ENCODE results near the gene KCNN3.
"Not testable (repeated sequence)": the region's sequence is repeated elsewhere in the genome, so short reads cannot be mapped to it uniquely, and the experiment has no call there.

The KCNN3 gene

DNA sequence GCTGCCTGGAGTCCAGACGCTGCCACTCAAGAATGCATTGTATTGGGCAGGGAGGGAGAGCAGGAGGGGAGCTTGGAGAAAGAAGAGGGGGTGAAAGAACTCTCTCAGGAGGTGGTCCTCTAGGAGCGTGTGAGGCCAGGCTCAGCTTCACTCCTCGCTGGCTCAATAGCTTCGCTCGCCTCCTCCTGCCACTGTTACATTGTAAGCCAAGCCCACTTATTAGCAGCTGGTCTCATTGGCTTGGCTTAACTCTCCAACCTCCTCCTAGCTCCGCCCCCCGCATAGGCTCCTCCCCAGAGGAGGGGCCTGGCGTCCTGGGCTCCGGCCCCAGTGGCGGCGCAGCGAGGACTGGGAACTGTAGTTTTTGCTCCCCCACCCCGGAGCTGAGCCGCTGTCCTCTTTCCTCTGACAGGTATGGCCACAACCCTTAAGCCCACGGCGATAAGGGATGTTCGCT, at the start of gene KCNN3:
Gene KCNN3, minus strand, starts transcription at position 167 of the 457 bp plus-strand sequence. CDS start 317 bp downstream, outside the sequence.
- TF ChIP-seq, protein P1, sequence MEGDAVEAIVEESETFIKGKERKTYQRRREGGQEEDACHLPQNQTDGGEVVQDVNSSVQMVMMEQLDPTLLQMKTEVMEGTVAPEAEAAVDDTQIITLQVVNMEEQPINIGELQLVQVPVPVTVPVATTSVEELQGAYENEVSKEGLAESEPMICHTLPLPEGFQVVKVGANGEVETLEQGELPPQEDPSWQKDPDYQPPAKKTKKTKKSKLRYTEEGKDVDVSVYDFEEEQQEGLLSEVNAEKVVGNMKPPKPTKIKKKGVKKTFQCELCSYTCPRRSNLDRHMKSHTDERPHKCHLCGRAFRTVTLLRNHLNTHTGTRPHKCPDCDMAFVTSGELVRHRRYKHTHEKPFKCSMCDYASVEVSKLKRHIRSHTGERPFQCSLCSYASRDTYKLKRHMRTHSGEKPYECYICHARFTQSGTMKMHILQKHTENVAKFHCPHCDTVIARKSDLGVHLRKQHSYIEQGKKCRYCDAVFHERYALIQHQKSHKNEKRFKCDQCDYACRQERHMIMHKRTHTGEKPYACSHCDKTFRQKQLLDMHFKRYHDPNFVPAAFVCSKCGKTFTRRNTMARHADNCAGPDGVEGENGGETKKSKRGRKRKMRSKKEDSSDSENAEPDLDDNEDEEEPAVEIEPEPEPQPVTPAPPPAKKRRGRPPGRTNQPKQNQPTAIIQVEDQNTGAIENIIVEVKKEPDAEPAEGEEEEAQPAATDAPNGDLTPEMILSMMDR (IDR thresholded peaks at IDR 0.05; ENCODE audit: insufficient read depth, low read depth, low read length, missing control alignments) = no peak
- peak within 1 kb of the TSS; percentile 26 for H3K4me3 ChIP-seq (ENCODE audit: low read depth, low read length)
- DNase-seq (ENCODE audit: low read depth) = peak; percentile 96

DNA sequence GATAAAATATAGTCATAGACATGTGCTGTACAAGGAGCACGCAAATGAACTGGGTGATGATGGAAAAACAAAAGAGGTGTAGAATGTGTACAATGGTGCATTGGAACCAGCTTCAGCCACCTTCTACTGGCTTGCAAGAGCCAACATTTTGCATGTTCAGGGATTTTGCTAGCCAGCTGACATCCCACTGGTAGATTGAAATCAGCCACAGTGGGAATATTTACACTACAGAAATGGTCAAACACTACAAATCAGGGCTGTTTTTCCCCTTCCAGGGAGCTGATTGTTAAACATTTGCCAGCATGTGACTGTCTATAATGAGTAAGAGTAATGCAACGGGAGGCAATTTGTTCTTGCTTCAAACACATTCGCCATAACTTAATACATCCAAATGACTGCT, 43.2 kb upstream of the KCNN3 start:
- no peak overlapping the region for H3K4me3 ChIP-seq (ENCODE audit: low read depth, low read length)
- no peak for DNase-seq (ENCODE audit: low read depth)
- TF ChIP-seq, protein P1 (IDR thresholded peaks at IDR 0.05; ENCODE audit: insufficient read depth, low read depth, low read length, missing control alignments) = no peak

DNA sequence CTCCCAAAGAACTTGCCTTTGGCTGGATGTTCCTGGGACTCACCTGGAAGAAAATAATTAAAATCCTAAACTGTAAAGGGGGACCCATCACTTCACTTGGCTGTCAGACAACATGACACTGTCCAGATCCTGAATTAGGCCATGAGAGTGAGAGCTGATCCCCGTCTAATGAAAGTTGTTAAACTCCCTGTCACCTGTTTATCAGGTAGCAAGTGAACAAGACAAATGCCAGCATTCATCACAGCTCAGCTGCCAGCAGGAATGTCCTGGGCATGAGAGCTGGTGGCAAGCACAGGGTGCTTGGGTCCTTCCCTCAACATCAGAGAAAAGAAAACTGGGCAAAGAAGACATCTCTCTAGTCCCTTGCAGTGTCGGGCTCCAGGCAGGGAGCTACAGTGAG, 42.7 kb upstream of the KCNN3 start:
- TF ChIP-seq, protein P1 (IDR thresholded peaks at IDR 0.05; ENCODE audit: insufficient read depth, low read depth, low read length, missing control alignments) = no peak
- H3K4me3 ChIP-seq (ENCODE audit: low read depth, low read length) = no peak overlapping the region
- DNase-seq (ENCODE audit: low read depth) = no peak

DNA sequence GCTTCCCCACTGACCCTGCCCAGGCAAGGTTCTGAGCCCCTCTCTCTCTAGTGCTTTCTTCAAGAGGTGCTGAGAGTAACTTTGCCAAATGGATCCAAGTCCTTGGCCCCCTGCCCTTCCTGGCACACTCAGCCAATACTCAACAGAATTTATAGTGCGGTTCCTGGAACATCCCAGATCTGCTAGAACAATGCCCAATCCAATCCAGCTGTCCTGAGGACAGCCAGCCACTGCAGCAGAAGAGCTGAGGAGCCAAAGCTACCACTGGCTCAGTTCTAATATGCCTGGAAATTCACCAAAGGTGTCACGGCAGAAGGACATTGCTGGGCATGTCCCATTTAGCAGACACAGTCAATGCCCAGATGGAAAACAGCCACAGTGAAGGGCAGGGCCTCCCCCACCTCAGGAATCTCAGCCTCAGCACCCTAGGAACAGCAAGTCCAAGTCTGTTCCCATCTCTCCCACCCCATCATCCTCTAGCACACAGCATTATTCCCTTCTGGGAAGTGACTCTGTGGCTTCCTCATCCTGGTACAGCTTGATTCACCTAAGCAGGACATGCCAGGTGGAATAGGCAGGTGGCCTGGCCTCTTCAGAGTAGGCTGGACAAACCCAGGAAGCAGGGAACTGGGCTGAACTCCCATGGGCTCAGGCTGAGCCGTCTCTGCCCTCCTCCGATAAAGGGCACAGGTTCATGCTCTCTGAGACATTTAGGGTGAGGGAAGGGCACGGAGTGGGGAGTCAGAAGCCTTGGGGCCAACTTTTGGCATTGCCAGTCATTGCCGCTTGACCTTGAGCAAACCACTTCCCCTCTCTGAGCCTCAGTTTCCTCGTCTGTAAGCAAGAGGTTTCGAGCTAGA, 41.8 kb upstream of the KCNN3 start:
- H3K4me3 ChIP-seq (ENCODE audit: low read depth, low read length) = no peak overlapping the region
- TF ChIP-seq, protein P1 (IDR thresholded peaks at IDR 0.05; ENCODE audit: insufficient read depth, low read depth, low read length, missing control alignments) = no peak
- no peak for DNase-seq (ENCODE audit: low read depth)

DNA sequence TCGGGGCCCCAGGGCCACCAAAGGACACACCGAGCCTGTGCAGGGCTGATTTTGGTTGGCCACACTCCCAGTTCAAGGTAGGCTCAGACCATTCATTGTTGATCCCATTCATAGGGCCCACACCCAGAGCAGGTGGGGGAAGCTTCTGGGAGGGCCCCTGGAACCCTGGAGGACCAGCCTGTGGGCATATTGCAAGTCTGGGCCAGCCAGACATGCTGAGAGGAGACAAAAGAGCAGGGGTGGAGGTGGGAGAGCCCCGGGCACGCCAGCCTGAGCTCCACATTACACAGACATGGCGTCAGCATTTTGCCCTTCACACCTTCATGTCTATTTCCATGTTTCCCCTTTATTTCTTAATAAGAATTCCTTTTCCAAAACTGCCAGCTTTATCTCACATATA, 40.8 kb upstream of the KCNN3 start:
- TF ChIP-seq, protein P1 (IDR thresholded peaks at IDR 0.05; ENCODE audit: insufficient read depth, low read depth, low read length, missing control alignments) = no peak
- H3K4me3 ChIP-seq (ENCODE audit: low read depth, low read length) = no peak overlapping the region
- no peak for DNase-seq (ENCODE audit: low read depth)

DNA sequence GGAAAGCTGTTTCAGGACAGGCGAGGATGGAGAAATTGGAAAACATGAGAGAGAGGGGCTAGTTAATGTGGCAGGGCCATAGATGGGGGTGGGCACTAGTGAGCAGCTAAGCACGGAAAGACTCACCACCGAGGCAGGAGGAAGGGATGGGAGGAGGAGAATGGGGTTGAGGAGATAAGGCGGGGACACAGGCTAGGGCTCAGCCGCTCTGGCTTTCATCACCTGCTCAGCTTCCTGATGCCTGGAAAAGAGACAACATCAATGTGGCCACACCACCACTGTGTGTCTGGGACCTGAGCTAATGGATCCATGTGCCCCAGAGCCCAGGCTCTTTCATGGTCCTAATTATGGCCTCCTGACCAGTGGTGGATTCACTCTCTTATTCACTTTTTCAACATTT, 38.9 kb upstream of the KCNN3 start:
- TF ChIP-seq, protein P1 (IDR thresholded peaks at IDR 0.05; ENCODE audit: insufficient read depth, low read depth, low read length, missing control alignments) = no peak
- DNase-seq (ENCODE audit: low read depth) = no peak
- no peak overlapping the region for H3K4me3 ChIP-seq (ENCODE audit: low read depth, low read length)

DNA sequence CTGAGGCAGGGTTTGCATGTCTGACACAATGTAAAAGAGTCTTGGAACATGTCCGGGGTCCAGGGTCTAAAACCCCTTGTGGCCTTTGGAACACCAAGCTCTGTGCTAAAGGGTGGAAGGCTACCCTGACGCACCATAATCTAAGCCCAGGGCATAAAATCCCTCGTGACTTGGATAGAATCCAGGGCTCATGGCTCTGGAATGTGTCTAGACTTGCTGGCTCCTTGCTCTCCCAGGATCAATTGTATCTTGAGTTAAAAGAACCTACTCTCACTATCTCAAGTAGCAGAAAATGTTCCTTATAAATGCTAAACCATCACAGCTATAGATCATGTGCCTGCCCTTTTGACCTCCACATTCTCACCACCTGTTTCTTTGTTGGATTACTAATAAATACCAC, 38.0 kb upstream of the KCNN3 start:
- not testable (repeated sequence) for H3K4me3 ChIP-seq (ENCODE audit: low read depth, low read length); DNase-seq (ENCODE audit: low read depth)
